HAP-1 (cell line): ENCODE results near the gene NTM.

ENCODE experiments used
- DNase-seq, 2 experiments: peaks; one replicate each; pipeline ENCODE4 v3.0.0-alpha.2; 2016 to 2020; ENCODE audit warnings: low spot score in 2 of 2
- H3K27me3 ChIP-seq: fragments of 250-450 bp; sonication (Bioruptor Pico); 2 replicates; pipeline ENCODE4 v1.5.1; 2020; ENCODE audit warnings: low read depth, mild to moderate bottlenecking, moderate library complexity
- H3K36me3 ChIP-seq: fragments of 250-450 bp; sonication (Bioruptor Pico); replicated peaks from 2 replicates; pipeline ENCODE4 v1.5.1; 2020; ENCODE audit warnings: mild to moderate bottlenecking
- H3K4me1 ChIP-seq: fragments of 250-450 bp; sonication (Bioruptor Pico); 2 replicates; pipeline ENCODE4 v1.5.1; 2020; ENCODE audit warnings: mild to moderate bottlenecking
- H3K4me3 ChIP-seq: fragments of 250-450 bp; sonication (Bioruptor Pico); 2 replicates; pipeline ENCODE4 v1.5.1; 2020; ENCODE audit warnings: mild to moderate bottlenecking, moderate library complexity
- H3K9me3 ChIP-seq: fragments of 250-450 bp; sonication (Bioruptor Pico); 2 replicates; pipeline ENCODE4 v1.5.1; 2020; ENCODE audit warnings: mild to moderate bottlenecking, moderate library complexity
- in situ Hi-C: fragments of 300-500 bp; cut with MboI; formaldehyde crosslinking; loops from 3 replicates; pipeline ENCODE4 v1.14.3; 2020; ENCODE audit warnings: low sequenced_read_pairs, inconsistent platforms, mixed read lengths

Gene NTM

GRCh38 chr11:131386408-131386807 lies 16.0 kb downstream of the NTM start:
- in situ Hi-C loops = no loop called here
- H3K4me3 ChIP-seq = no peak overlapping the region
- no peaks in the 10 kb centered on the region for H3K36me3 ChIP-seq
- H3K27me3 ChIP-seq = no peaks in the 10 kb centered on the region
- no peak for DNase-seq
- no peaks in the 10 kb centered on the region for H3K9me3 ChIP-seq
- H3K4me1 ChIP-seq = no peaks in the 10 kb centered on the region

DNA sequence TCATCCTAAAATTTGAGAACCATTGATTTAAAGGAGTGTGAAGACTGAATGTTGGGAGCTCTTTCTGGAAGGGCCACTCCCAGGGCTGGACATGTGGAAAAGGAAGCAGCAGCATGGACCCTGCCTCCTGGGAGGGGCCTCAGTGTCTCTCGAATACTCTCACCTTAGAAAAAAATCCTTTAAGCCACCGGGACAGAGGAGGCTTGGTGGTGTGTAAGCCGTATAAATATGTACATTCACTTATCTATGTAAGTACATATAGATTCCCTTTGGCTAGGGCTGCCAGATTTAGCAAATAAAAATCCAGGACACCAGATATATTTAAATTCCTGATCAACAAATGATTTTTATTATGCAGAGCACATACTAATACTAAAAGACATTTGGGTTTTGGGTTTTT lies 17.6 kb downstream of the NTM start:
- no peak for DNase-seq
- Histone ChIP-seq H3K4me3 (no peak overlapping the region), H3K27me3 (no peaks in the 10 kb centered on the region), H3K36me3 (no peaks in the 10 kb centered on the region), H3K4me1 (no peaks in the 10 kb centered on the region), H3K9me3 (no peaks in the 10 kb centered on the region)
- in situ Hi-C loops = no loop called here

GRCh38 chr11:131389582-131389981 lies 19.2 kb downstream of the NTM start:
- in situ Hi-C loops = no loop called here
- H3K9me3 ChIP-seq = no peaks in the 10 kb centered on the region
- H3K27me3 ChIP-seq = no peaks in the 10 kb centered on the region
- DNase-seq = no peak
- H3K36me3 ChIP-seq = no peaks in the 10 kb centered on the region
- H3K4me1 ChIP-seq = no peaks in the 10 kb centered on the region
- H3K4me3 ChIP-seq = no peak overlapping the region

GRCh38 chr11:131391176-131391575 lies 20.8 kb downstream of the NTM start:
- H3K27me3 ChIP-seq = no peaks in the 10 kb centered on the region
- DNase-seq = no peak
- H3K36me3 ChIP-seq = no peaks in the 10 kb centered on the region
- H3K4me3 ChIP-seq = no peak overlapping the region
- no peaks in the 10 kb centered on the region for H3K9me3 ChIP-seq
- H3K4me1 ChIP-seq = no peaks in the 10 kb centered on the region
- in situ Hi-C loops = no loop called here

GRCh38 chr11:131392528-131393255 lies 22.3 kb downstream of the NTM start:
- in situ Hi-C loops = no loop called here
- Histone ChIP-seq H3K4me3 (no peak overlapping the region), H3K27me3 (no peaks in the 10 kb centered on the region), H3K4me1 (no peaks in the 10 kb centered on the region), H3K9me3 (no peaks in the 10 kb centered on the region), H3K36me3 (no peaks in the 10 kb centered on the region)
- DNase-seq = no peak

GRCh38 chr11:131393691-131394090 lies 23.3 kb downstream of the NTM start:
- H3K27me3 ChIP-seq = no peaks in the 10 kb centered on the region
- no peaks in the 10 kb centered on the region for H3K4me1 ChIP-seq
- in situ Hi-C loops = no loop called here
- DNase-seq = no peak
- H3K4me3 ChIP-seq = no peak overlapping the region
- H3K36me3 ChIP-seq = no peaks in the 10 kb centered on the region
- no peaks in the 10 kb centered on the region for H3K9me3 ChIP-seq

DNA sequence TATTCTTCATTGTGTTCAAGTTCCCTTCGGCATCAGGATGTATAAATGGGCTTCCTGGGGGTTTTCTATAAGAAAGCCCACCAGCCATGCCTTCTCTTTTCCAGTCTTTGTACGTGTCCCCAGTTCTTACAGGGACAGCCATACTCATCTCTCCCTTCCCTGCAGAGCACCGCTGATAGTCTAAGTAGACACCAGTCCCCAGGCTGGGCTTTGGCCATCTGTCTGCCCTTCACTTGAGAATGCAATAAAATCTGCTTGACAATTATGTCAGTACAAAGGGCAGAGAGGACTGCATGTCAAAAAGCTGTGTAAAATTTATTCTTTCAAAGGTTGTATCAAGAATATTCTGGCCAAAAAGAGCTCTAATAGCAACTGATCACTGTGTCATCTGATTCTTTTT lies 27.3 kb downstream of the NTM start:
- no peak for DNase-seq
- H3K4me1 ChIP-seq = no peaks in the 10 kb centered on the region
- in situ Hi-C loops = no loop called here
- no peaks in the 10 kb centered on the region for H3K9me3 ChIP-seq
- H3K36me3 ChIP-seq = no peaks in the 10 kb centered on the region
- H3K27me3 ChIP-seq = no peaks in the 10 kb centered on the region
- no peak overlapping the region for H3K4me3 ChIP-seq

DNA sequence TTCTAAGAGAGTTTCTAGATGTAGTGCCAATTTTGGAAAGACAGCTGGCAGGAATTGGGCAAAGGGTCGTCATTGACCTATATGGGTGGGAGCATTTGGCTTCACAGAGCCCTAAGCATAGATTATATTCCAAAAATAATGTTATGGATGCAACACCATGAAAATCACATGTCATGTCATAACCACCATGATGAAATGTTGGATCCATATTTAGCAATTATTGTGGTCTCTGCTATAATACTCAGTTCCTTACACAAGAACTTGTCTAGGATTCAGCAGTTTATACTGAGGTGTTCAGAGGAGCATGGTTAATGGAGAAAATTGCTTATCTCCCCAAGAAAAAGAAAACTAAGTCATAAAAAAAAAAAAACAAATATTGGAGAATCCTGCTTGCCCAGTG lies 31.6 kb downstream of the NTM start:
- H3K27me3 ChIP-seq = no peaks in the 10 kb centered on the region
- H3K9me3 ChIP-seq = no peaks in the 10 kb centered on the region
- in situ Hi-C loops = no loop called here
- H3K36me3 ChIP-seq = no peaks in the 10 kb centered on the region
- DNase-seq = no peak
- no peak overlapping the region for H3K4me3 ChIP-seq
- H3K4me1 ChIP-seq = no peaks in the 10 kb centered on the region

GRCh38 chr11:131404010-131404409 lies 33.6 kb downstream of the NTM start:
- H3K4me1 ChIP-seq = no peaks in the 10 kb centered on the region
- no peaks in the 10 kb centered on the region for H3K27me3 ChIP-seq
- no peak for DNase-seq
- H3K9me3 ChIP-seq = no peaks in the 10 kb centered on the region
- no peak overlapping the region for H3K4me3 ChIP-seq
- H3K36me3 ChIP-seq = no peaks in the 10 kb centered on the region
- in situ Hi-C loops = no loop called here

DNA sequence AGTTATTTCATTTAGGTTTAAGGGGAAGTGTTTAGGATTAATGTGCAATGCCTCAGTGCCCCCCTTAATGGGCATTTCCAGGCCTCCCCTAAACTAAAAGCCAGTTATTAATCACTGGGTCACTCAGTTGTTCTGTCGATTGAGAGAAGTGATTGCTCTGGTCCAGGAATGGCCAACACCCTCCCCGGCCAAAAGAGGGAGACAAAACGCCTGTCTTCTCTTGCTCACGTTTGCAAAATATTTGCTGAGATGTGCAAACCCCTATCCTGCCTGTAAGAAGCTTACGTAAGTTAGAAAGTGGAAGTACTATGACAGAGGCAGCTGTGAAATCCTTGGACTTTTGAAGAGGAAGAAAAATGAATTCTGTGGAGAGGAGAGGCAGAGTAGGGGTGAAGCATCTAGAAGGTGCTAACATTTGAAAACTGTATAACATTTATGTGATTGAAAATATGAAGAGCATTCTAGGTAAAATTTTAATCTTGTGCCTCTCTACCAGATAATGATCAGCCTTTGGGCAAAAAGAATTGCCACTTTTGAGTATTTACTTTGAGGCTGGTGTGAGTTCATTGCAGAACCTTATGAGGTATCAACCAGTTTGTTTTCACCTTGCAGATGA lies 37.7 kb downstream of the NTM start:
- Histone ChIP-seq H3K9me3 (no peaks in the 10 kb centered on the region), H3K36me3 (no peaks in the 10 kb centered on the region), H3K27me3 (no peaks in the 10 kb centered on the region), H3K4me1 (no peaks in the 10 kb centered on the region), H3K4me3 (no peak overlapping the region)
- DNase-seq = no peak
- in situ Hi-C loops = no loop called here

GRCh38 chr11:131409345-131409744 lies 38.9 kb downstream of the NTM start:
- DNase-seq = no peak
- Histone ChIP-seq H3K4me1 (no peaks in the 10 kb centered on the region), H3K36me3 (no peaks in the 10 kb centered on the region), H3K27me3 (no peaks in the 10 kb centered on the region), H3K9me3 (no peaks in the 10 kb centered on the region), H3K4me3 (no peak overlapping the region)
- in situ Hi-C loops = no loop called here

- Histone ChIP-seq H3K9me3 (no peaks in the 10 kb centered on the region), H3K4me1 (no peaks in the 10 kb centered on the region), H3K27me3 (no peaks in the 10 kb centered on the region), H3K36me3 (no peaks in the 10 kb centered on the region), H3K4me3 (no peak overlapping the region)
- no peak for DNase-seq
- in situ Hi-C loops = no loop called here
Observed at GRCh38 chr11:131411636-131412035, 41.2 kb downstream of the NTM start.

DNA sequence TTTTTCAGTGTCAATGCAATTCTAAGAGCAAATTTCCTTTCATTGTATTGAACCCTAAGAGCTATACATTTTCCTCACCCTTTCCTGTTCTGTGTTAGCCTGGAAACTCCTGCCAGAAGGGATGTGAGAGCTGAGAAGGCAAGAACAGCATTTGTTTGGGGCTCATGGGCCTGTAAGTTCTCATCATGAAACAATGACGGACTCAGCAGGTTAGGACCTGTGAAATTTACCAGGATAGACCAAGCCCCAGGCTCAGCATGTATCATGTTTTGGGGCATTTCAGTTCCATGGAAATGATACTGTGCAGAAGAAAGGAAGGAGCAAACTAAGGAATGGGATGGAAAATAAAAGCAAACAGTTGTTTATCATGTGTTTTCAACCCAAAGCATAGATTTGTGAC lies 41.6 kb downstream of the NTM start:
- Histone ChIP-seq H3K9me3 (no peaks in the 10 kb centered on the region), H3K36me3 (no peaks in the 10 kb centered on the region), H3K4me1 (no peaks in the 10 kb centered on the region), H3K4me3 (no peak overlapping the region), H3K27me3 (no peaks in the 10 kb centered on the region)
- in situ Hi-C loops = no loop called here
- no peak for DNase-seq

GRCh38 chr11:131413217-131413616 lies 42.8 kb downstream of the NTM start:
- no peak for DNase-seq
- Histone ChIP-seq H3K4me3 (no peak overlapping the region), H3K36me3 (no peaks in the 10 kb centered on the region), H3K4me1 (no peaks in the 10 kb centered on the region), H3K27me3 (no peaks in the 10 kb centered on the region), H3K9me3 (no peaks in the 10 kb centered on the region)
- in situ Hi-C loops = no loop called here

- Histone ChIP-seq H3K4me1 (no peaks in the 10 kb centered on the region), H3K27me3 (no peaks in the 10 kb centered on the region), H3K9me3 (no peaks in the 10 kb centered on the region), H3K36me3 (no peaks in the 10 kb centered on the region), H3K4me3 (no peak overlapping the region)
- DNase-seq = no peak
- in situ Hi-C loops = no loop called here
Observed at GRCh38 chr11:131418189-131418588, 47.8 kb downstream of the NTM start.
